Natural killer cell (primary cell): ENCODE measurements around the gene GRM8. TPM values are rescaled to one million over a fixed set of nuclear protein-coding genes. Genes with fewer than 3 reads are reported as not detected.

Experiments
- ATAC-seq, 3 donors: fragments of 150-1000 bp in 2 of 3; fragments of 200-7000 bp in 1 of 3; cut with Tn5 transposase; 1 replicate in 1 of 3; 2 replicates in 2 of 3; pipeline ENCODE4 v1.10.0; 2021; ENCODE audit warnings: mild to moderate bottlenecking in 2 of 3, moderate library complexity in 2 of 3
- DNase-seq, 2 donors: peaks; one replicate each; pipeline versions ENCODE4 v3.0.0 to v3.0.0-alpha.2; 2013 to 2021; ENCODE audit warnings: mixed read lengths in 1 of 2
- H3K27ac ChIP-seq: one replicate; pipeline ENCODE4 v1.5.1; 2013; ENCODE audit warnings: mild to moderate bottlenecking, low read length
- H3K27me3 ChIP-seq: one replicate; pipeline ENCODE4 v1.6.1; 2013; ENCODE audit warnings: low read length; ENCODE audit not compliant: control insufficient read depth, insufficient read depth
- H3K36me3 ChIP-seq: one replicate; pipeline ENCODE4 v1.6.1; 2013; ENCODE audit warnings: low read length; ENCODE audit not compliant: control insufficient read depth, insufficient read depth
- H3K4me1 ChIP-seq: one replicate; pipeline ENCODE4 v1.6.1; 2013; ENCODE audit warnings: low read length; ENCODE audit not compliant: control insufficient read depth, insufficient read depth
- H3K4me3 ChIP-seq: one replicate; pipeline ENCODE4 v1.5.1; 2013; ENCODE audit warnings: low read length
- H3K9me3 ChIP-seq: one replicate; pipeline ENCODE4 v1.6.1; 2013; ENCODE audit warnings: low read length; ENCODE audit not compliant: control insufficient read depth, insufficient read depth
- H3K27ac Mint-ChIP-seq, 2 donors: one replicate each; pipeline ENCODE4 v1.8.0; 2022; ENCODE audit warnings: mild to moderate bottlenecking in 2 of 2, mixed read lengths in 2 of 2, moderate library complexity in 1 of 2
- H3K27me3 Mint-ChIP-seq, 2 donors: one replicate each; pipeline ENCODE4 v1.8.0; 2022; ENCODE audit warnings: low read depth in 2 of 2, mixed read lengths in 2 of 2
- H3K36me3 Mint-ChIP-seq: one replicate; pipeline ENCODE4 v1.8.0; 2022; ENCODE audit warnings: mixed read lengths
- H3K4me1 Mint-ChIP-seq, 2 donors: one replicate each; pipeline ENCODE4 v1.8.0; 2022; ENCODE audit warnings: mixed read lengths in 2 of 2
- H3K4me3 Mint-ChIP-seq: one replicate; pipeline ENCODE4 v1.8.0; 2022; ENCODE audit warnings: mild to moderate bottlenecking, moderate library complexity, mixed read lengths
- H3K9me3 Mint-ChIP-seq, 2 donors: one replicate each; pipeline ENCODE4 v1.8.0; 2022; ENCODE audit warnings: mixed read lengths in 2 of 2
- whole genome bisulfite sequencing: methylation state at CpG from one replicate; pipeline ENCODE4 v1.1.7; 2013; ENCODE audit warnings: missing lambda C conversion rate; ENCODE audit not compliant: insufficient coverage; 5-methylcytosine and 5-hydroxymethylcytosine counted together
- intact Hi-C: fragments of 100-400 bp; cut with micrococcal nuclease; formaldehyde crosslinking; loops from one replicate; pipeline ENCODE4 v1.14.2; 2022
- total RNA-seq, 4 donors: library from RNA; stranded (reverse); fragments of 120-200 nt in 1 of 4; gene quantifications; one replicate each; pipeline versions ENCODE4 v1.2.3 to v1.2.4, GENCODE V29; 2013 to 2022
- TF ChIP-seq, protein P1 (sequence below): fragments of 200-600 bp; IDR thresholded peaks from one replicate; pipeline ENCODE4 v1.8.0; 2022; ENCODE audit warnings: antibody characterized with exemption

GRM8 gene
- total RNA-seq, 3 donors from 2014 or later (not counting 1 experiment from before 2014, with no cell fraction given): not detected

DNA sequence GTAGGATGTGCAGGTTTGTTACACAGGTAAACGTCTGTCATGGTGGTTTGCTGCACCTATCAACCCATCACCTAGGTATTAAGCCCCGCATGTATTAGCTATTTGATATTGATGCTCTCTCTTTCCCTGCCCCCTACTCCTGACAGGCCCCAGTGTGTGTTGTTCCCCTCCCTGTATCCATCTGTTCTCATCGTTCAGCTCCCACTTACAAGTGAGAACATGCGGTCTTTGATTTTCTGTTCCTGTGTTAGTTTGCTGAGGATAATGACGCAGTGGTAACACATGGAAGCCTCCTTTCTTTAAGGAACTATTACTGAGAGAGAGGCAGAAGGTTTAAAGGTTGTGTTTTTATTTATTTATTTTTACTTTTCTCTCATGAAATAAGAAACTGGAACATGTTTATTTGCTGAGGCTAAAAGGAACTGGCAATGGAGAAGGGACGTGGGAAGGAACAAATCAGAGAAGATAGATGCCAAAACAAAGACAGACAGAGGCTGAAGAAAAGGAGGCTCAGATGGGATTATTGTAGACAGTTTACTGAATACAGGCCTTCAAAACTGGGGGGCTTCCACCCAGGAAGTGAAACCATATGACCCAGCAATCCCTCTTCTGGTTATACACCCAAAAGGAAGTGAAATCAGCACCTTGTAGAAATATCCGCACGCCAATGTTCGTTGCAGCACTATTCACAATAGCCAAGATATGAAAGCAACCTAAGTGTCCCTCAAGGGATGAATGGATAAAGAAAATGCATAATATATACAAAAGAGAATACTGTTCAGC lies 556.3 kb downstream of the GRM8 start:
- H3K4me3 ChIP-seq: no peak overlapping the region
- no peaks in the 10 kb centered on the region for H3K4me1 ChIP-seq
- H3K9me3 ChIP-seq: peaks cover 2% of the 10 kb centered on the region
- no peaks in the 10 kb centered on the region for H3K36me3 ChIP-seq
- DNase-seq: no peak
- Mint-ChIP-seq H3K4me3 (no peak overlapping the region), H3K27me3 (no peaks in the 10 kb centered on the region), H3K9me3 (peaks cover 3 to 4% of the 10 kb centered on the region in 2 donors), H3K4me1 (no peaks in the 10 kb centered on the region), H3K27ac (no peak overlapping the region), H3K36me3 (no peaks in the 10 kb centered on the region)
- H3K27ac ChIP-seq: no peak overlapping the region
- 94% methylated on average over 4 of the region's 9 CpGs for WGBS
- intact Hi-C loops: no loop called here
- TF ChIP-seq, protein P1, sequence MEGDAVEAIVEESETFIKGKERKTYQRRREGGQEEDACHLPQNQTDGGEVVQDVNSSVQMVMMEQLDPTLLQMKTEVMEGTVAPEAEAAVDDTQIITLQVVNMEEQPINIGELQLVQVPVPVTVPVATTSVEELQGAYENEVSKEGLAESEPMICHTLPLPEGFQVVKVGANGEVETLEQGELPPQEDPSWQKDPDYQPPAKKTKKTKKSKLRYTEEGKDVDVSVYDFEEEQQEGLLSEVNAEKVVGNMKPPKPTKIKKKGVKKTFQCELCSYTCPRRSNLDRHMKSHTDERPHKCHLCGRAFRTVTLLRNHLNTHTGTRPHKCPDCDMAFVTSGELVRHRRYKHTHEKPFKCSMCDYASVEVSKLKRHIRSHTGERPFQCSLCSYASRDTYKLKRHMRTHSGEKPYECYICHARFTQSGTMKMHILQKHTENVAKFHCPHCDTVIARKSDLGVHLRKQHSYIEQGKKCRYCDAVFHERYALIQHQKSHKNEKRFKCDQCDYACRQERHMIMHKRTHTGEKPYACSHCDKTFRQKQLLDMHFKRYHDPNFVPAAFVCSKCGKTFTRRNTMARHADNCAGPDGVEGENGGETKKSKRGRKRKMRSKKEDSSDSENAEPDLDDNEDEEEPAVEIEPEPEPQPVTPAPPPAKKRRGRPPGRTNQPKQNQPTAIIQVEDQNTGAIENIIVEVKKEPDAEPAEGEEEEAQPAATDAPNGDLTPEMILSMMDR: no peak
- no peaks in the 10 kb centered on the region for H3K27me3 ChIP-seq
- ATAC-seq: no peak

DNA sequence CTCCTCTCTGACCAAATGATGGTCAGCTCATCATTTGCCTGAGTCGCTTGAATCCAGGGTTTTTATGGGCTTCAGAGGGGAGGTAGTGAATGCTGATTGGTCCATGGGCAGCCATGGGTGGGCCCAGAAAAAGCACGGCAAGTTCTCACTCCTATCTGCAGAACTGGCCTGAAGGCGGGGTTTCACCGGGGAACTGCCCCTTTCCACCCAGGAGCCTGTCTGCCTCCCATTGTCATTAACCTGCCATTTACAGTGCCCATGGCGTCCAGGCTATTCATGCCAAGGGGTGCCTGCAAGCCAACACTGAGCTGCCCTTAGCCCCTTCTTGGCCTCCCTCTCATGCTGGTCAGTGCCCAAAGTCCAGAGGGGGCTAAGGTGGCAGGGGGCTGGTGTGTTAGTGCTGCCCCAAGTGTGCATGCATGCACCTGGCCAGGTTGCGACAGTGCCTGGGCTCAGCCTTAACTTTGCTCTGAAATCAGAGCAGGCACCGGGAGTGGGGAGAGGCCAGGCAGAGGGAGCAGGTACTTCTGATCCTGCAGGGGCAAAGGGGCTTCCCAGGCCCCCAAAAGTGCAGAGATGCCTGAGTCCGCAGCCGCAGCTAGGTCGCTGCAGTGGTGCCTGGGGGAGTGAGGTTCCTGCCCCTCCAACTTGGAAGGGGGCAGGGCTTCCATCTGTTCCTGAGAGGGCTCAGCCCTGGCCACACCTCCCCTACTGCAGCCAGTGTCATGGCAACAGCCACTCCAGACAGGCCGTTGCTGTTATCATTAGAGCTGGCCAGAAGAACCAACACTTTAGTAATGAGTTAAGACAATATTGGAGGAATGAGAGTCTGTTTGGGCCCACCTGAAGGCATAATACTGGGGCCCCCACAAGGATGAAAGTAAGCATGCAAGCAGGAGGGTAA lies 561.6 kb downstream of the GRM8 start:
- Mint-ChIP-seq H3K36me3 (no peaks in the 10 kb centered on the region), H3K27me3 (no peaks in the 10 kb centered on the region), H3K27ac (no peak overlapping the region), H3K4me1 (no peaks in the 10 kb centered on the region), H3K9me3 (peaks cover 9 to 13% of the 10 kb centered on the region in 2 donors), H3K4me3 (no peak overlapping the region)
- ATAC-seq (no peak), DNase-seq (no peak)
- 94% methylated on average over 11 of the region's 11 CpGs for WGBS
- Histone ChIP-seq H3K36me3 (no peaks in the 10 kb centered on the region), H3K4me1 (no peaks in the 10 kb centered on the region), H3K27me3 (no peaks in the 10 kb centered on the region), H3K27ac (no peak overlapping the region), H3K4me3 (no peak overlapping the region), H3K9me3 (peaks cover 18% of the 10 kb centered on the region)
- TF ChIP-seq, protein P1: no peak
- intact Hi-C loops: no loop called here

DNA sequence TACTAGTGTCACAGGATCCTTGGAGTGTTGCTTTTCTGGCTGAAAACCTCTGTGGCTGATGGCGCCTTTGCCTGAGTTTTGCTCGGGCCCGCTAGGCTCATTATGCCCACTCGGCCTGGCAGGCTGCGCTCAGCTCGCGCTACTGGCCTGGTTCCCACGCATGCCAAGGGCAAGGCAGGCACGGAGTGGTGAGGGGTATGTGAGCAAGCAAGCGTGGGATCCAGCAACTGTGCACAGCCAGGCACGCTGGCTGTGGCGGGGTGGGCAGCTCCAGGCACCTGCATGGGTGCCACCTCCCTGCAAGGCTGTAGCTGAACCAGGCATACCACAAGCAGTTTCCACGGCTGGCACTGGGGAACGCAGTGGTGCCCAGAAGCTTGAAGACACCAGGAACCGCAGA lies 562.6 kb downstream of the GRM8 start:
- ATAC-seq (no peak), DNase-seq (no peak)
- Histone ChIP-seq H3K4me3 (no peak overlapping the region), H3K27me3 (no peaks in the 10 kb centered on the region), H3K27ac (no peak overlapping the region), H3K9me3 (peaks cover 18% of the 10 kb centered on the region), H3K4me1 (no peaks in the 10 kb centered on the region), H3K36me3 (no peaks in the 10 kb centered on the region)
- intact Hi-C loops: no loop called here
- no peak overlapping the region for H3K27ac Mint-ChIP-seq
- WGBS: 95% methylated on average over 15 of the region's 15 CpGs
- no peak overlapping the region for H3K4me3 Mint-ChIP-seq
- H3K9me3 Mint-ChIP-seq: peaks cover 9 to 13% of the 10 kb centered on the region in 2 donors
- no peaks in the 10 kb centered on the region for H3K36me3 Mint-ChIP-seq
- TF ChIP-seq, protein P1: no peak
- H3K27me3 Mint-ChIP-seq: no peaks in the 10 kb centered on the region
- H3K4me1 Mint-ChIP-seq: no peaks in the 10 kb centered on the region
